Ovary (tissue), 9 donors: Measurements from ENCODE around the gene ZNF532. TPM values are rescaled to one million over a fixed set of nuclear protein-coding genes. Genes with fewer than 3 reads are reported as not detected.

Source experiments
- DNase-seq, 5 donors: peaks; one replicate each; pipeline ENCODE4 v3.0.0-alpha.2; 2019 to 2020
- H3K27ac ChIP-seq, 2 donors: fragments of 200-600 bp; one replicate each; pipeline versions ENCODE4 v1.5.1 to v1.8.0; 2019 to 2022
- H3K27me3 ChIP-seq: fragments of 200-600 bp; one replicate; pipeline ENCODE4 v1.8.0; 2022
- H3K36me3 ChIP-seq: fragments of 200-600 bp; sonication (generic); one replicate; pipeline ENCODE4 v1.5.1; 2019
- H3K4me1 ChIP-seq: one replicate; pipeline ENCODE4 v1.8.1; 2013; ENCODE audit warnings: mild to moderate bottlenecking, moderate library complexity; ENCODE audit not compliant: insufficient read depth
- H3K4me3 ChIP-seq: fragments of 200-600 bp; sonication (generic); one replicate; pipeline ENCODE4 v1.5.1; 2017
- H3K9me3 ChIP-seq, 2 donors: fragments of 200-600 bp in 1 of 2; sonication (generic) in 1 of 2; one replicate each; pipeline versions ENCODE4 v1.5.1 to v1.8.1; 2013 to 2019; ENCODE audit warnings: mild to moderate bottlenecking in 1 of 2, moderate library complexity in 1 of 2
- CTCF ChIP-seq, 3 donors: fragments of 450-650 bp in 2 of 3; fragments of 200-600 bp in 1 of 3; IDR thresholded peaks; one replicate each; pipeline versions ENCODE4 v1.5.1 to v1.8.0; 2016 to 2022; ENCODE audit warnings: antibody characterized with exemption in 3 of 3, mild to moderate bottlenecking in 1 of 3
- EP300 ChIP-seq: sonication (generic); formaldehyde crosslinking; IDR thresholded peaks from one replicate; pipeline ENCODE4 v1.6.1; 2017; ENCODE audit warnings: antibody characterized with exemption
- POLR2A ChIP-seq: fragments of 450-650 bp; IDR thresholded peaks from one replicate; pipeline ENCODE4 v1.6.1; 2017; ENCODE audit warnings: antibody characterized with exemption, mild to moderate bottlenecking, moderate library complexity
- WGBS, 3 donors: extraction: QIAGEN DNeasy Blood & Tissue Kit in 1 of 3; methylation state at CpG; one replicate each; pipeline versions ENCODE4 v1.1.5 to v1.1.7; 2013 to 2017; 5-methylcytosine and 5-hydroxymethylcytosine counted together
- intact Hi-C, 4 donors: fragments of 100-400 bp; cut with DNase I; formaldehyde crosslinking; loops; one replicate each; pipeline versions ENCODE4 v1.11.0 to v1.15.1; 2022 to 2023
- polyA plus RNA-seq, 2 donors: library from polyadenylated mRNA; stranded (reverse); fragments of 200-250 nt in 1 of 2; fragments of 350-450 nt in 1 of 2; fragmentation: Illumina TruSeq in 1 of 2; extraction: RNeasy Lipid Tissue Mini Kit (QIAGEN cat#74804) in 1 of 2; gene quantifications; one replicate each; pipeline ENCODE4 v1.2.3, GENCODE V29; 2013 to 2014
- total RNA-seq, 7 donors: library from RNA; depleted of rRNA in 2 of 7; stranded (reverse); fragments of >200 nt in 2 of 7; fragmentation: NEBNext Ultra II Directional in 3 of 7; extraction: Animal tissue kit (Norgen Biotek cat#: 25700) in 3 of 7; gene quantifications; one replicate each; pipeline versions ENCODE4 v1.1.0 to v1.2.4, GENCODE V29; 2016 to 2023
- donor health status: DM: no; HTN: no; CAD: no; lungs with moderate emphysema.
- donor health status: DM: no; HTN: no; CAD: no.
- donor health status: Bipolar disorder and iron deficiency.
- donor health status: DM: yes; HTN: yes; CAD: no.
- donor health status: DM: no; HTN: no; CAD: no.
- donor health status: DM: yes; HTN: yes; CAD: no.

The ZNF532 gene
- total and polyA plus RNA-seq, 9 donors: 40.5 to 162 (median 101) TPM

- Histone ChIP-seq H3K36me3 (no peaks in the 10 kb centered on the region), H3K9me3 (no peaks in the 10 kb centered on the region), H3K4me3 (no peak overlapping the region), H3K4me1 (peaks cover 18% of the 10 kb centered on the region), H3K27me3 (no peaks in the 10 kb centered on the region), H3K27ac (peak overlapping the region in 1 of 2 donors; percentile 99)
- TF ChIP-seq EP300 (no peak), POLR2A (no peak), CTCF (IDR thresholded peaks at IDR 0.05) (no peak)
- intact Hi-C loops: no loop called here
- WGBS, 3 donors: 68 to 72% (median 69%) methylated on average over 11 of the region's 11 CpGs
- DNase-seq: no peak
These were observed 5.8 kb upstream of the ZNF532 start for GRCh38 chr18:58858591-58859468.

- intact Hi-C loops: no loop called here
- no peaks in the 10 kb centered on the region for H3K27me3 ChIP-seq
- peak overlapping the region; percentile 54 to 99 for H3K27ac ChIP-seq
- H3K4me3 ChIP-seq: no peak overlapping the region
- no peaks in the 10 kb centered on the region for H3K9me3 ChIP-seq
- DNase-seq: no peak
- H3K36me3 ChIP-seq: no peaks in the 10 kb centered on the region
- 23 to 34% (median 34%) methylated on average over 5 of the region's 5 CpGs for WGBS, 3 donors
- TF ChIP-seq CTCF (IDR thresholded peaks at IDR 0.05) (no peak), EP300 (no peak)
- H3K4me1 ChIP-seq: peaks cover 18% of the 10 kb centered on the region
These were observed 4.8 kb upstream of the ZNF532 start for GRCh38 chr18:58859907-58860306.

GRCh38 chr18:58860747-58861231 lies 3.9 kb upstream of the ZNF532 start:
- Histone ChIP-seq H3K36me3 (no peaks in the 10 kb centered on the region), H3K4me1 (peaks cover 21% of the 10 kb centered on the region), H3K27ac (peak overlapping the region in 1 of 2 donors; percentile 99), H3K4me3 (peak overlapping the region; percentile 1), H3K9me3 (no peaks in the 10 kb centered on the region), H3K27me3 (no peaks in the 10 kb centered on the region)
- intact Hi-C loops: no loop called here
- WGBS, 3 donors: 6 to 7% (median 6%) methylated on average over 7 of the region's 7 CpGs
- no peak for TF ChIP-seq EP300
- TF ChIP-seq CTCF (IDR thresholded peaks at IDR 0.05): no peak
- no peak for TF ChIP-seq POLR2A
- no peak for DNase-seq

- H3K36me3 ChIP-seq: no peaks in the 10 kb centered on the region
- TF ChIP-seq EP300: no peak
- TF ChIP-seq POLR2A: no peak
- TF ChIP-seq CTCF (IDR thresholded peaks at IDR 0.05): no peak
- WGBS, 3 donors: 39 to 43% (median 41%) methylated on average over 3 of the region's 3 CpGs
- peak overlapping the region in 1 of 2 donors; percentile 99 for H3K27ac ChIP-seq
- intact Hi-C loops: no loop called here
- H3K9me3 ChIP-seq: no peaks in the 10 kb centered on the region
- peaks cover 26% of the 10 kb centered on the region for H3K4me1 ChIP-seq
- H3K4me3 ChIP-seq: no peak overlapping the region
- no peak for DNase-seq
- H3K27me3 ChIP-seq: no peaks in the 10 kb centered on the region
These were observed 3.3 kb upstream of the ZNF532 start for GRCh38 chr18:58861353-58861752.
